SK-N-MC (cell line): ENCODE data around the gene SORBS1.

Source experiments
- EZH2 ChIP-seq: fragments of 200-600 bp; sonication (generic); IDR thresholded peaks from one replicate; pipeline ENCODE4 v1.6.1; 2017; ENCODE audit warnings: antibody characterized with exemption
- FOXP2 ChIP-seq: optimal IDR thresholded peaks from 2 replicates; pipeline ENCODE3; 2011; ENCODE audit warnings: mild to moderate bottlenecking, moderate library complexity; ENCODE audit not compliant: insufficient read depth; ENCODE audit errors: extremely low read length, control extremely low read depth
- POLR2AphosphoS5 ChIP-seq: IDR thresholded peaks from 2 replicates; pipeline ENCODE4 v1.6.1; 2012; ENCODE audit warnings: mild to moderate bottlenecking, low read depth, low read length, borderline replicate concordance

DNA sequence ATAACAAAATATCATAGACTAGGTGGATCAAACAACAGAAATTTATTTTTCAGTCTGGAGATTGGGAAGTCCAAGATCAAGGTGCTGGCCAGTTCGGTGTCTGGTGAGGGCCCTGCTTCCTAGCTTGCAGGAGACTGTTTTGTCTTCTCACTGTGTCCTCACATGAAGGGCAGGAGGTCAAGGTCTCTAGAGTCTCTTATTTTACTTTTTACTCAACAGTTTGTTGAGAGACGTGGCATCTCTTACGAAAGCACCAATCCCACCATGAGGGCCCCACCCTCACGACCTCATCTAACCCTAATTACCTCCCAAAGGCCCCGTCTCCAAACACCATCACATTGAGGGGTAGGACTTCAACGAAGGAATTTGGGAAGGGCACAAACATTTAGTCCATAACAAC is 41.2 kb upstream of the SORBS1 start:
- TF ChIP-seq EZH2 (no peak), POLR2AphosphoS5 (no peak), FOXP2 (no peak)
